ENCODE measurements around the gene TJP3. TPM values are rescaled to one million over a fixed set of nuclear protein-coding genes. Genes with fewer than 3 reads are reported as not detected.
A peak's percentile ranks its signal among the peaks of the same experiment; 100 is the strongest.
"Not testable (repeated sequence)": the region's sequence is repeated elsewhere in the genome, so short reads cannot be mapped to it uniquely, and the experiment has no call there.

TJP3 gene, protein sequence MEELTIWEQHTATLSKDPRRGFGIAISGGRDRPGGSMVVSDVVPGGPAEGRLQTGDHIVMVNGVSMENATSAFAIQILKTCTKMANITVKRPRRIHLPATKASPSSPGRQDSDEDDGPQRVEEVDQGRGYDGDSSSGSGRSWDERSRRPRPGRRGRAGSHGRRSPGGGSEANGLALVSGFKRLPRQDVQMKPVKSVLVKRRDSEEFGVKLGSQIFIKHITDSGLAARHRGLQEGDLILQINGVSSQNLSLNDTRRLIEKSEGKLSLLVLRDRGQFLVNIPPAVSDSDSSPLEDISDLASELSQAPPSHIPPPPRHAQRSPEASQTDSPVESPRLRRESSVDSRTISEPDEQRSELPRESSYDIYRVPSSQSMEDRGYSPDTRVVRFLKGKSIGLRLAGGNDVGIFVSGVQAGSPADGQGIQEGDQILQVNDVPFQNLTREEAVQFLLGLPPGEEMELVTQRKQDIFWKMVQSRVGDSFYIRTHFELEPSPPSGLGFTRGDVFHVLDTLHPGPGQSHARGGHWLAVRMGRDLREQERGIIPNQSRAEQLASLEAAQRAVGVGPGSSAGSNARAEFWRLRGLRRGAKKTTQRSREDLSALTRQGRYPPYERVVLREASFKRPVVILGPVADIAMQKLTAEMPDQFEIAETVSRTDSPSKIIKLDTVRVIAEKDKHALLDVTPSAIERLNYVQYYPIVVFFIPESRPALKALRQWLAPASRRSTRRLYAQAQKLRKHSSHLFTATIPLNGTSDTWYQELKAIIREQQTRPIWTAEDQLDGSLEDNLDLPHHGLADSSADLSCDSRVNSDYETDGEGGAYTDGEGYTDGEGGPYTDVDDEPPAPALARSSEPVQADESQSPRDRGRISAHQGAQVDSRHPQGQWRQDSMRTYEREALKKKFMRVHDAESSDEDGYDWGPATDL
- total RNA-seq (2014; rRNA removed; shearing (Covaris generic)): not detected in 2 replicates

DNA sequence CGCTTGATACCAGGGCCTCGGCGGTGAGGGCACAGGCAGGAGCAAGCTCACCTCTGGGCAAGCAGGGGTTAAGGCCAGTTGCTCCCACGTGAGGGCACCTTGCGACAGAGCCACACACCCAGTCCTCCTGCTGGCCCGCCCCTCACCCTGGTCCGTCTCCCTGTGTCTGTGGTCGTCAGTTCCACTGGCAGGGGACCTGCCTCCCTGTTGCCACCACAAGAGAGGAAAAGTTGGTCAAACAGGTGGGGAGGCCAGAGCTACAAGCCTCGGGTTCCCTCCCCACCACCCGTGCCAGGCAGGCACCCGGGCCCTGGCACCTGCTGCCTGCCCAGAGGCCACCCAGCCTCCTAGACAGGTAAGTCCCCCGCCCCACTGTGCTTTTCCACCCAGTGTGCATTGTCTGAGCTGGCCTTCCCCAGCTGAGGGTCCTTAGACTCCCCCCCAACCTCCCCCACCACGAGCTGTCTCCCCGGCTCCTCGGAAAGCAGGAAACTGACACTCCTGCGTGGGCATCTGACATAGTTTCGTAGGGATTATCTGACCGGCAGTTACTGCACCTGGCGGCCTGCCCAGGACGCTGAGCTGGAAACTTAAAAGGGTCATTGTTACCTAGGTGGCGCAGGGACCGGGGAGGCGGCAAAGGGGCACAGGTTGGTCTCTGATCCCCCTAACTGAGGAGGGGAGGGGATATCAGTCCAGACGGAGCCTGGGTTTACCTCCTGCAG lies at the start of gene TJP3:
Gene TJP3, plus strand, starts transcription at position 178 of the 725 bp plus-strand sequence. CDS start 20,049 bp downstream, outside the sequence.
- Histone ChIP-seq H3K4me1 (no peaks in the 10 kb centered on the region), H3K27ac (no peak within 1 kb of the TSS), H3K36me3 (no peaks in the 10 kb centered on the region), H3K4me3 (no peak within 1 kb of the TSS), H3K9me3 (replicated peaks) (no peaks in the 10 kb centered on the region), H3K27me3 (peaks cover 27% of the 10 kb centered on the region)
- no peak for DNase-seq

DNA sequence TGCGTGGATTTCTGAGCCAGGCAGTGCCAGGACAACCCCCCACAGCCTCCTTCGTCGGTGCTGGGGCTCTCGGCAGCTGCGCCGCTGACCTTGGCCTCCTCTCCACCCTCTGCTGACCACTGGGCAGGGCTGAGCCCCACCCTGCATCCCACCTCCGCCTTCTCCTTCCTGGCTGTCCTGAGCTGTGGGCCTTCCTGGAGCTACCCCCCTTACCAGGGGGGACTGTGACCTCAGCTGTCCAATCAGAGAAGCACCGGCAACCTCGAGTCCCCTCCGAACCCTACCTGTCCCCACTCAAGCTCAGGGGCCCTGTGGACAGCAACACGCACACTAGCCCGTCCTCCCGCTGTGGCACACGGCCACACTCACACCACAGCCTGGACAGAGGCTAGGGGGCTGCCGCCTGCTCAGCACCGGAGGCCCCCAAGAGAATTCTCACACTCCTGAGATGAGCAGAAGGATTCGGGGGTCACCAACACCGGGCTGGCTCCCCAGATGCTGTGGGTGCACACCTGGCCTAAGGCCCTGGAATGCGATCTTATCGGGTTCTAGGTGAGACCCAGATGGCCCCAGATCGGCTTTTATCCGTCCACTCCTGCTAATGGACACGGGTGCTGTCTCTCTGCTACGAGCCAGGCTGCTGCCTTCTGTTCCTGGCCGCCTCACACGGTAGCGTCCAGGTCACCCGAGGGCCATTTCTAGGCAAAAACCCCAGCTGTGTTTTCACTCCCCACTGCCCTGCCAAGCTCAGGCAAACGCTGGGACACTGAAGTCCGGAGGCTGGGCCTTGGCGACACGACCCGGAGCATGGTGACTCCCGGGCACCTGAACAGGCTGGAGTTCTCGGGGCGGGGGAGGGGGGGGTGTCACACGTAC lies 49.1 kb upstream of the TJP3 start:
- Histone ChIP-seq H3K36me3 (peaks cover 11% of the 10 kb centered on the region), H3K27me3 (no peaks in the 10 kb centered on the region), H3K4me3 (no peak overlapping the region), H3K9me3 (replicated peaks) (no peaks in the 10 kb centered on the region), H3K4me1 (peaks cover 22% of the 10 kb centered on the region), H3K27ac (no peak overlapping the region)
- DNase-seq: no peak

DNA sequence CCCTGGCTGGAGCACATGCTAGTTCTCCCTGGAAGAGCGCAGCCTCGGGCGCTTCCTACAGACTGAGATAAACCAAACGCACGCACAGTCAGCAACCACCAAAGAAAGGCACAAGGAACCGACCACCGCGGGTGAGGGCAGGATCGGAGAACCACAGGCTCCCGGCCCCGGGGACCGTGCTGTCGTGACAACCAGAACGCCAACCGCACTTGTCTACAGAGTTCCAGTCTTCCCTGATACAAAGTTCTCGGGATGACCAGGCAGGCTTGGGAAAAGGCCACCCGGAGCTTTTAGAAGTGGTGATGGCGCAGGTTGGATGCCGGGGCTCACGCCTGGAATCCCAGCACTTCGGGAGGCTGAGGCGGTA lies 48.5 kb upstream of the TJP3 start:
- DNase-seq: no peak
- Histone ChIP-seq H3K27me3 (no peaks in the 10 kb centered on the region), H3K4me1 (peaks cover 22% of the 10 kb centered on the region), H3K27ac (no peak overlapping the region), H3K36me3 (peaks cover 11% of the 10 kb centered on the region), H3K9me3 (replicated peaks) (no peaks in the 10 kb centered on the region), H3K4me3 (no peak overlapping the region)

DNA sequence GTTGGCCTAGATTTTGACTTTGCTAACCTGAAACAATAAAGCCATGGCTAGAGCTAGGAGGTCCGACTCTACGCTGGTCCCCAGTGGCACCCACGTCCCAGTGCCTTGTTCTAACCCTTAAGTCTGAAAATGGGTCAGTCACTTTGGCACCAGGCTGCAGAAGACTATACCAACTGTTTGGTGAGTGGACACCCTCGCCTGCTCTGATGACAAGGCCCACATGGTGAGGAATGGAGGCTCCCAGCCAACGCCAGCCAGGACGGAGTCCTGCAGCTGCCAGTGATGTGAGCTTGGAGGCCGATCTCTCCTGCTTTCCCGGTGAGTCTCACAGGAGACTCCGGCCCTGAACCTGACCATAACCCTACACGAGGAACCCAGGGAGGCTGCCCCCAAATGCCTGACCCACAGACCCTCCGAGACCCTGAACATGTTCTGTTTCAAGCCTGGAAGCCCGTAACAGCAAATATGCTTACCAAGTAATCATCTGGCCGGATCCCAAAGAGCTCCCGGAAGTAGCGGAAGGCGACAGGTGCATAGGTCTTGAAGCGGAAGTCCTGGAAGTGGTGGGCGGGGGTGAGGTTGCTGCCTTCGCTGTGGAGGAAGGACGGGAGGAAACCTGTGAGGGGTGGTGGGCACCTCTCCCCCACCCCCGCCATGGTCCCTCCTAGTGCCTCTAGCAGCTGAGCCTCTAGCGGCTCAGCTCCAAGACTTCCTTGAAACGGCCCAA lies 47.5 kb upstream of the TJP3 start:
- Histone ChIP-seq H3K9me3 (replicated peaks) (no peaks in the 10 kb centered on the region), H3K36me3 (peaks cover 11% of the 10 kb centered on the region), H3K27me3 (no peaks in the 10 kb centered on the region), H3K4me1 (peaks cover 16% of the 10 kb centered on the region; the same call in 1 of the 2 replicates), H3K27ac (peak overlapping the region; percentile 59), H3K4me3 (no peak overlapping the region)
- DNase-seq: peak; percentile 66 to 76

DNA sequence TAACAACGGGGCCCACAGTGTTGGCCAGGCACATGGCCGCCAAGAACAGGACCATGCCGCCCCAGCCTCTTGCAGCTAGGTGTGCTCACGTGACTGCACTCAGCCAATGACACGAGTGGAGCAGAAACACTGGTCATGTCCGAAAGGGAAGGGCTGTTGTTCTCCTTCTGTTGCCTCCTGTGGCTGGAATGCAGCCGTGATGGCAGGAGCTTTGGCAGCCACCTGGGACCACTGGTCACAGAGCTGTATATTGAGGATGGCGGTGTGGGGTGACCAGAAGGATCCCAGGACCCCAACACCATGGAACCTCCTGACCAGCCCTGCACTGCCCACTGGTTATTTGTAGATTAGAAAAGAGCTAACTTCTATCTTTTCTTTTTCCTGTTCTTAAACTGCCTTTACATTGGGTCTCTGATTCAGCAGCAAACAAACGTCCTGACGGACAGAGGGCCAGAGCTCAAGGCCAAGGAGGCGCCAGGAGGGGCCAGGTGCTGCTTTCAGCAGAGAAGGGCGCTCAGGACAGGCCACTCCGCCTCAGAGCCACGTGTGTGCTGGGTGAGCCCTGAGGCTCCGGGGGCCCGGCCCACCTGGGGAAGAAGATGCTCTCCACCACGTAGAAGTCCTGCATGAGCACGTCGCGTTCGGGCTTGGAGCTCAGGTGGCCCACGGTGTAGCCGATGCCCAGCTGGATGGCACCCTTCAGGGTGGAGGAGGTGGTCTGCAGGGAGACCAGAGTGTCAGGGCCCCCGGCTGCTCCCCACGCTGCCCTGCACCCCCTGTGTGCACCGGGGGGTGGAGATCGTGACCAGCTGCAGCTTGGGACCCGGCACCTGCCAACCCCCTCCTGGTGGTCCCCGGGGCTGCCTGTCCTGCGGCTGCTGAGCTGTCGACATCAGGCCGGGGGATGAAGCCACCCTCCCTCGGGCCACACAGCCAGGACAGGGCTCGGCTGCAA lies 46.6 kb upstream of the TJP3 start:
- DNase-seq: no peak
- Histone ChIP-seq H3K27ac (peak overlapping the region; percentile 59; the same call in 1 of the 2 replicates), H3K4me1 (peaks cover 10% of the 10 kb centered on the region; the same call in 1 of the 2 replicates), H3K9me3 (replicated peaks) (no peaks in the 10 kb centered on the region), H3K27me3 (no peaks in the 10 kb centered on the region), H3K4me3 (no peak overlapping the region), H3K36me3 (peaks cover 11% of the 10 kb centered on the region)

DNA sequence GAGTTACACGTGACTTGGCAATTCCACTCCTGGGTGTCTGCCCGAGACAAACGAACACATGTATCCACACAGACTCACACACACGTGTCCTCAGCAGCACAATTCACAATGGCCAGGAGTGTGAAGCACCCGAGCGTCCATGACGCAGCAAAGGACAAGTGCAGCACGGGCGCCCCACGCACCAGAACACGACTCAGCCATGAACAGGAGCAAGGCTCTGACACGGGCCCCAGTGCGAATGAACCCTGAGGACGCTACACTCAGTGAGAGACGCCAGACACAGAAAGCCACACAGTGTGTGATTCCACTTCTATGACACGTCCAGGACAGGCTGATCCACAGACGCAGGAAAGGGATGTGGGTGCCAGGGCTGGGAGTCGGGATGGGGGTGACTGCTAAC lies 44.3 kb upstream of the TJP3 start:
- DNase-seq: no peak
- Histone ChIP-seq H3K36me3 (peaks cover 6% of the 10 kb centered on the region), H3K27ac (no peak overlapping the region), H3K4me3 (no peak overlapping the region), H3K9me3 (replicated peaks) (no peaks in the 10 kb centered on the region), H3K4me1 (peaks cover 8% of the 10 kb centered on the region; the same call in 1 of the 2 replicates), H3K27me3 (no peaks in the 10 kb centered on the region)

DNA sequence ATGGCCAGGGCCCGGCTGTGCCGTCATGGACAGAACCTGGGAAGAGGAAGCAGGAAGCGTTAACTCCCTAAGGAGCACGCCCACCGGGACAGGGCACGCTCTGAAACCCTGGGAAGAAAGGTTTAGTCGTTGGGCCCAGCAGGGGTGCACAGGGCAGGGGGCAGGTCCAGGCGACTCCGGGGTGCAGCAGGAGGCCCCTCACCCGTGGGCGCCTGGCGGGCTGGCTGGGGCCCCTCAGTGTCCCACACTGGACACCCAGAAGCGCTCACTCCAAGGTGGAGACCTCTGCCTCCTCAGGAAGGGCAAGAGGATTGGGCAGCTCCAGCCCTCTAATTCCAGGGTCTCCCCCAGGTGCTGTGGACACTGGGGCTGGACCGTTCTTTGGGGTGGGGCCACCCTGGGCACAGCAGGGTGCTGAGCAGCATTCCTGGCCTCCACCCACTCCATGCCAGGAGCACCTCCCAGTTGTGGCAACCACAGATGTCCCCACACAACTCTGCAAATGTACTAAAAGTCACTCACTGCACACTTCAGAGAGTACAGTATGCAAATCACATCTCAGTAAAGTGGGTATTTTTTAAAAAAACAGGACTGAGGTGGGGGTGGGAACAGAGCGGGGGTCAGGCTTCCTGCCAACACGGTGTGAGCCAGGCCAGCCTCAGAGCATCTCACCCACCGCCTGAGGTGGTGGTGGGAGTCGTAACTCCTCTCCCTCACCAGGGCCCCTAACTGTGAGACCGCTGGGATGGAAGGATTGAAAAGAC lies 43.1 kb upstream of the TJP3 start:
- peaks cover 8% of the 10 kb centered on the region for H3K4me1 ChIP-seq
- DNase-seq: no peak
- no peak overlapping the region for H3K27ac ChIP-seq
- no peaks in the 10 kb centered on the region for H3K27me3 ChIP-seq
- peaks cover 6% of the 10 kb centered on the region for H3K36me3 ChIP-seq
- H3K9me3 ChIP-seq (replicated peaks): no peaks in the 10 kb centered on the region
- no peak overlapping the region for H3K4me3 ChIP-seq

DNA sequence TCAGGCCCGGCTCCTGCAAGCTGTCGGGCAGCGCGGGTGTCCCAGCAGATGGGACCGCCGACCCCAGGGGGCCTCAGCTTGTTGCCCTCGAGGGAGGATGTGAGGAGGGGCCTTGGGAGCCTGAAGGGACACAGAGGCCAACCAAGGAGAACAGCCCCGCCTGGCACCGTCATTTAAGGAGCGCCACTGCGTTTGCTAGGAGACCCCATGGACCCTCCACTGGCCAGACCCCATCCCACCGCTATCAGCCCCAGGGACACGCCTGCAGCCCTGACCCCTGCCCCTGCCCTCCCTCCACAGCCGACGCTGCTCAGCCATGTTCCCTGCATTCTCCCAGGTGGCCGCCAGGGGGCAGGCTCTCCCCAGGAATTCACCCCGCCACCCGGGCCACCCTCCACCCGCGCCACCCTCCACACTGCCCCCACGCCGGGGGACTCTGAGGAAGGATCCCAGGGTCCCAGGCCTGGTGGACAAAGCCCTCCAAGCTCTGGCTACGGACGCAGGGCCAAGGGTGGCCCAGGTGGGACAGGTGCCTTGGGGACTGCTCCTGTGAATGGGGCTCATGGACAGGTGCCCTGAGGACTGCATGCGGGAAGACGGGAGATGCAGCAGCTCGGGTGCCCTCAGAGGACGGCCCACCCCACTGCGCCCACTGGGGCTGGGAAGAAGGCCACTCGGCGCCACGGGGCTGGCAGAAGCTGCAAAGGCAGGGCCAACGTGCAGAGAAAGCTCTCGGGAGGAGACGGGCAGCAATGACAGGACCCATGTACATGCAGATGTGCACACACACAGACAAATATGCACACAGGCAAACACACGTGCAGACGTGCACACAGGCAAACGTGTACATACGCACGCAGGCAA lies 42.3 kb upstream of the TJP3 start:
- Histone ChIP-seq H3K27ac (no peak overlapping the region), H3K9me3 (replicated peaks) (no peaks in the 10 kb centered on the region), H3K4me1 (peaks cover 9% of the 10 kb centered on the region), H3K36me3 (peaks cover 6% of the 10 kb centered on the region), H3K27me3 (no peaks in the 10 kb centered on the region), H3K4me3 (no peak overlapping the region)
- DNase-seq: peak; percentile 46 to 65

DNA sequence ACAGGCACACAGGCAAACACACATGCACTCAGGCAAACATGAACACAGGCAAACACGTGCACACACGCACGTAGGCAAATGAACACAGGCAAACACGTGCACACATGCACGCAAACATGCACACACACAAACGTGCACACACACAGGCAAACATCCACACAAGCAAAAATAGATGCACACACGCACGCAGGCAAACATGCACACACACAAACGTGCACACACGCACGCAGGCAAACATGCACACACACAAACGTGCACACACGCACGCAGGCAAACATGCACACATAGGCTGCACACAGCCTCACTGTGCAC lies 41.7 kb upstream of the TJP3 start:
- peaks cover 12% of the 10 kb centered on the region for H3K4me1 ChIP-seq
- not testable (repeated sequence) for H3K9me3 ChIP-seq (replicated peaks); DNase-seq

DNA sequence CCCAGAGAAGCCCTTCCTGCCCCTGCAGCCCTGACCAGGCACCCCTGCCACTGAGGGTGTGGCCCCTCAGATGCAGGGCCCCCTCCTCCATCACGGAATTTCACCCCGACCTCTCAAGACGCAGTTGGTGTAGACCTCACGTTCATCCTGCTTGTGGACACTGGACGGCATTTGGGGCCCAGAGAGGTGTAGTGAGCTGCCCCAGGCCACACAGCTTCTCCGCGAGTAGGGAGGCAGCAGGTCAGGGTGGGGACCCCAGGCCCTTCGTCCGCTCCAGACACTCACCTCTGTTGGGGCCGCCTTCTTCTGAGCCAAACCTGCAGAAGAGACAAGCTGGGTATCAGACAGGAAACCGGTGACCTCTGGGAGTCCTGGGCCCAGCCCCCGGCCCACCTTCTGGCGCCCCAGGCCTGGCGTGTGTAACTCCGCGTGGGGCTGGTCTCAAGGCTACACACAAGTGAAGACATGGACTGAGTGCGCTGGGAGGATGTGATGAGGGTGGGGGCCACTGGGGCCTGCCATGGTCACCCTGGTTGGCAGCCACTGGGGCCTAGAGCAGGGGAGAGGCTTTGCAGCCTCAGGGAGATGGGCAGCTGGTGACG lies 41.0 kb upstream of the TJP3 start:
- DNase-seq: no peak
- H3K36me3 ChIP-seq: no peaks in the 10 kb centered on the region

More for the DNA sequence above, 41.7 kb upstream of the TJP3 start:
- not testable (repeated sequence) for H3K4me3 ChIP-seq, H3K27me3 ChIP-seq, H3K27ac ChIP-seq, H3K36me3 ChIP-seq

DNA sequence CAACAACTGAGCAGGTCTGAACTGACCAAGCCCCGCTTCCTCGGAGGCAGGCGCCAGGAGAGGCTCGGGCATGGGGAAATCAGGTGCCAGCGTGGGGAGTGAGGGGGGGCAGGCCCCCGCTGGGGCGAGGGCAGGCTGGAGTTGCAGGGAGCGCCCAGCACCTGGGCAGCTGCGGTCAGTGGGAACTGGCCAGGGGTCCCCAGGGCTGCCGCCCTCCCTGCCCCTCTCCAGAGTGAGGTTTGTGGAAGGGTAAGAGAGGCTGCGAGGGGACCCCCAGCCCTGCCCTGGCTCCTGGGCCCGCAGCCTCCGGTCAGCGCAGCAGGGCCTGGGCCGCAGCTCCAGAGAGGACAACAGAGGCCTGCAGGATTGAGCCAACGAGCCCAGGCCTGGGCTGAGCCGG lies 40.4 kb upstream of the TJP3 start:
- no peaks in the 10 kb centered on the region for H3K27me3 ChIP-seq
- no peaks in the 10 kb centered on the region for H3K36me3 ChIP-seq
- H3K27ac ChIP-seq: no peak overlapping the region
- DNase-seq: no peak
- H3K4me3 ChIP-seq: no peak overlapping the region
- no peaks in the 10 kb centered on the region for H3K9me3 ChIP-seq (replicated peaks)
- peaks cover 13% of the 10 kb centered on the region for H3K4me1 ChIP-seq

More for the DNA sequence above, 41.0 kb upstream of the TJP3 start:
- Histone ChIP-seq H3K27ac (no peak overlapping the region), H3K4me1 (peaks cover 13% of the 10 kb centered on the region), H3K9me3 (replicated peaks) (no peaks in the 10 kb centered on the region), H3K27me3 (no peaks in the 10 kb centered on the region), H3K4me3 (no peak overlapping the region)

Data from SJCRH30 (cell line).